GM19438 (cell line): ENCODE measurements around the gene TCHP.

Experiments
- ATAC-seq: cut with Tn5 transposase; IDR thresholded peaks from one replicate; pipeline ENCODE4 v1.9.1; 2021; ENCODE audit warnings: low read depth; ENCODE audit not compliant: unreplicated experiment

TCHP gene

GRCh38 chr12:109958374-109958773, 58.3 kb downstream of the TCHP start:
- ATAC-seq, result no peak

GRCh38 chr12:109959411-109960093, 59.5 kb downstream of the TCHP start:
- ATAC-seq, result no peak

- ATAC-seq, result no peak
These were observed 61.1 kb downstream of the TCHP start for GRCh38 chr12:109961201-109961600.

GRCh38 chr12:109961612-109962011, 61.5 kb downstream of the TCHP start:
- ATAC-seq, result no peak

- ATAC-seq, result no peak
These were observed 62.3 kb downstream of the TCHP start for GRCh38 chr12:109962398-109962797.

GRCh38 chr12:109963330-109963729, 63.3 kb downstream of the TCHP start:
- no peak for ATAC-seq

- ATAC-seq, result no peak
These were observed 63.8 kb downstream of the TCHP start for GRCh38 chr12:109963743-109964429.

- ATAC-seq, result no peak
These were observed 66.5 kb downstream of the TCHP start for GRCh38 chr12:109966546-109966945.

- no peak for ATAC-seq
These were observed 67.4 kb downstream of the TCHP start for GRCh38 chr12:109967383-109968031.
